Kidney glomerular epithelial cell (primary cell): ENCODE data around the gene MIA2.
"Not testable (repeated sequence)": the region's sequence is repeated elsewhere in the genome, so short reads cannot be mapped to it uniquely, and the experiment has no call there.

Experiments
- DNase-seq: peaks from one replicate; lab custom pipeline; 2025; lab: John Stamatoyannopoulos, UW

Gene MIA2

GRCh38 chr14:39230416-39231035, 3.2 kb upstream of the MIA2 start:
- DNase-seq: no peak

DNA sequence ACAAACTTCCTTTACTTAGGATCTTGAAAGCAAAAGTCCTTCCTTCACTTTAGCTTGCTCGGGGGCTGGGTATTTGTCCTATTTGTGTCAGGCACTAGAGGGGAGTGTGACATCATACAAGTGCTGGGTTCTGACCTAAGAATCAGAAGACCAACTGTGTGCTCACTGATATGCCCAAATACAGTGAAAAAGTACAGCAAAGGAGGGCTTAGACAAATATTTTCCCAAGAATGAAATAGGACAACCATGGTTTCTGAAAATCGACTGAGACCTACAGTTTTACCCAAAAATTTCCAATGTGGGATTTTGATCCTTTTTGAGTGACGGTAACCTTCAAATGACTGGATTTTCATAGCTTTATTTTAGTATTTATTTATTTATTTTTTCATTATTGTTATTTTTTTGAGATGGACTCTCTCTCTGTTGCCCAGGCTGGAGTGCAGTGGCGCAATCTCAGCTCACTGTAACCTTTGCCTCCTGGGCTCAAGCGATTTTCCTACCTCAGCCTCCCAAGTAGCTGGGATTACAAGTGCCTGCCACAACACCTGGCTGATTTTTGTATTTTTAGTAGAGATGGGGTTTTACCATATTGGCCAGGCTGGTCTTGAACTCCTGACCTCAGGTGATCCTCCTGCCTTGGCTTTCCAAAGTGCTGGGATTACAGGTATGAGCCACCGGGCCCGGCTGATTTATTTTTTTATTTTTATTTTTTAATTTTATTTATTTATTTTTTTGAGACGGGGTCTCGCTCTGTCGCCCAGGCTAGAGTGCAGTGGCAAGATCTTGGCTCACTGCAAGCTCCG, 1.8 kb upstream of the MIA2 start:
- DNase-seq: peak; percentile 5

DNA sequence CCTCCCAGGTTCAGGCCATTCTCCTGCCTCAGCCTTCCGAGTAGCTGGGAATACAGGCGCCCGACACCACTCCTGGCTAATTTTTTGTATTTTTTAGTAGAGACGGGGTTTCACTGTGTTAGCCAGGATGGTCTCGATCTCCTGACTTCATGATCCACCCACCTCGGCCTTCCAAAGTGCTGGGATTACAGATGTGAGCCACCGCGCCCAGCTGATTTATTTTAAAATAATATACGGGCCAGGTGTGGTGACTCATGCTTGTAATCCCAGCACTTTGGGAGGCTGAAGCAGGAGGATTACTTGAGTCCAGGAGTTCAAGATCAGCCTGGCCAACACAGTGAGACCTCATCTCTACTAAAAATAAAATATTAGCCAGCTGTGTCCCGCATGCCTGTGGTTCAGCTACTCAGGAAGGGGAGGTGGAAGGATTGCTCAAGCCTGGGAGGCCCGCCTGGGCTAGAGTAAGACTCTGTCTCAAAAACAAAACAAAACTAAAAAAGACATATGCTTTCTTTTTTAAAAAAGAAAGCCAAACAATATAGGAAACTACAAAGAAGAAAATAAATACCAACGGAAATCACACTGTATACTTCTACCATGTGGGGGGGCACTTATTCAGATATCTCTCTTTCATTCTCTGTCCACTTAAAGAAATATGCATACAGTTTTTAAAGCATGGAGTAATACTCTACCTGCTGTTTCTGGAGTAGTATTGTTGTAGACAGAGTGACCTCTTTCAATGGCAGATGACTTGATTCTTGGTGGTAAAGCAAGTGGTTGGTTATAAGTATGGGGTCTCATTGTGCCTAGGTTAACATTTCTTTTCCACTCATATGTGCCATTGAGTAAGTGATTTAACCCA, 930 bp upstream of the MIA2 start:
- no peak for DNase-seq

- not testable (repeated sequence) for DNase-seq
Observed at GRCh38 chr14:39234986-39235385, 1.3 kb downstream of the MIA2 start.

GRCh38 chr14:39235466-39235865, 1.8 kb downstream of the MIA2 start:
- DNase-seq: not testable (repeated sequence)

GRCh38 chr14:39240769-39241168, 7.1 kb downstream of the MIA2 start:
- DNase-seq: no peak

GRCh38 chr14:39241637-39242036, 7.9 kb downstream of the MIA2 start:
- no peak for DNase-seq

DNA sequence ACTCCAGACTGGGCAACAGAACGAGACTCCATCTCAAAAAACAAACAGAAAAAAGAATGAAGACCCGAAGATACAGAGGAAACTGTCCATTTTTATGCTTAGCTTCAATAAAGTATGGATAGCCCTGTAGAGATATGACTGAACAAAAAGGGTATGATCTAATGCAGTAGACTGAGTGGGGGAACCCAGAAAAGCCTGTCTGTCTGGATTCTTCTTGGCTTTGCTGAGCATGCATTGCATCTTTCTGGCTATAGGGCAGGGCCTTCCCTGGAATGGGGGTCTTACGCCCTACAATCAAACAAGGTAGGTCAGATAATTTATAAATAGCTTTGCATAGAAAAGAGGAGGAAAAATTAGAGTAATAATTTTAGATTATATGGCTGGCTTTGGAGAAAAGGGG, 10.1 kb downstream of the MIA2 start:
- DNase-seq: no peak

GRCh38 chr14:39246618-39247017, 12.9 kb downstream of the MIA2 start:
- no peak for DNase-seq

DNA sequence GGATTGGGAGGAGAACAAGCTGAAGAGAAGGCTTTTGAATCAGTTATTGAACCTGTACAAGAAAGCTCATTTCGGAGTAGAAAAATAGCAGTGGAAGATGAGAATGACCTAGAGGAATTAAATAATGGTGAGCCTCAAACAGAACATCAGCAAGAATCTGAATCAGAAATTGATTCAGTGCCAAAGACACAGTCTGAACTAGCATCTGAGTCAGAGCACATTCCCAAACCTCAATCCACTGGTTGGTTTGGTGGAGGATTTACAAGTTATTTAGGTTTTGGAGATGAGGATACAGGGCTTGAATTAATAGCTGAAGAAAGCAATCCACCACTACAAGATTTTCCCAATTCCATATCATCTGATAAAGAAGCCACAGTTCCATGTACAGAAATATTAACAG, 13.5 kb downstream of the MIA2 start:
- peak; percentile 42 for DNase-seq

DNA sequence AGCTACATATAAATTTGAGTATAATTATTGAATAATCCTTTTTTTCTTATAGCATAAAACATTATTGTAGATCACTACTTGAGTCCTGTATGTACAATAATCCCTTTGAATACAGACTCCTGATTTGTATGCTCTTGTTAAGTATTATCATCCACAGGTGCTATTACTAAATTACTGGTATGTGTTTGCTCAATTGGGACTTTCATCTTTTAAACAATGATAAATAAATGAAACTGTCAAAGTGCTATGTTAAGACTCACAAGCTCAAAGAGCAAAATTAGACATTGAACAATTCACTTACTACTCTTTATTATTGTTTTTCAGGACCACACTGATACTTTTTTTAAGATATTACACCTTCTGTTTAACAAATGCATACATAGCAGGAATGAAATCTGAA, 17.8 kb downstream of the MIA2 start:
- no peak for DNase-seq

- DNase-seq: not testable (repeated sequence)
Observed at GRCh38 chr14:39257388-39257787, 23.7 kb downstream of the MIA2 start.

DNA sequence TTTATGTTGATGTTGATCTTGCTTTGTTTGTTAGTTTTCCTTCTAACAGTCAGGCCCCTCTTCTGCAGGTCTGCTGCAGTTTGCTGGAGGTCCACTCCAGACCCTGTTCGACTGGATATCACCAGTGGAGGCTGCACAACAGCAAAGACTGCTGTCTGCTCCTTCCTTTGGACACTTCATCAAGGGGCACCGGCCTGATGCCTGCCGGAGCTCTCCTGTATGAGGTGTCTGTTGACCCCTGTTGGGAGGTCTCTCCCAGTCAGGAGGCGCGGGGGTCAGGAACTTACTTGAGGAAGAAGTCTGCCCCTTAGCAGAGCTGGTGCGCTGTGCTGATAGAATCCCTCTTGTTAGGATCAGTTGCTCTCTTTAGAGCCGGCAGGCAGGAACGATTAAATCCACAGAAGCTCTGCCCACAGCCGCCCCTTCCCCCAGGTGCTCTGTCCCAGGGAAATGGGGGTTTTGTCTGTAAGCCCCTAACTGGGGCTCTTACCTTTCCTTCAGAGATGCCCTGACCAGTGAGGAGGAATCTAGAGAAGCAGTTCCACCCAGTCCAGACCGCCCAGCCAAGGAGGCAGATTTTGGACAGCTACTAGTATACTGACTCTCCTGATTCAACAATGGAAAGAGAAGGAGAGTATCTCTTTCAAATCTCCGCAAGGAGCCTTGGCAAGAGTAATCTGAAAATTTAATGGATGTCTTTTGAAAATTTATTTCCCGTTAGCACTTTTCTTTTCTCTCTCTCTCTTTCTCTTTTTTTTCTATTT, 25.2 kb downstream of the MIA2 start:
- no peak for DNase-seq

- not testable (repeated sequence) for DNase-seq
Observed at GRCh38 chr14:39260161-39260560, 26.4 kb downstream of the MIA2 start.

GRCh38 chr14:39262214-39262613, 28.5 kb downstream of the MIA2 start:
- not testable (repeated sequence) for DNase-seq

DNA sequence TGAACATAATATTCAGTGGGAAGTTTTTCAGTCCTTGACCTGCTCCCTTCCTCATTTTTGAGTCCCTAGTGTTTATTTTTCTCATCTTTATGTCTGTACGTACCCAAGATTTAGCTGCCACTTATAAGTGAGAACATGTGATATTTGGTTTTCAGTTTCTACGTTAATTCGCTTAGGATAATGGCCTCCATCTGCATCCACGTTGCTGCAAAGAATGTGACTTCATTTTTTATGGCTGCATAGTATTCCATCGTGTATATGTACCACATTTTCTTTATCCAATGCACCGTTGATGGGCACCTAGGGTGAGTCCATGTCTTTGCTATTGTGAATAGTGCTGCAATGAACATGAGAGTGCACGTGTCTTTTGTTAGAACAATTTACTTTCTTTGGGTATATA, 30.3 kb downstream of the MIA2 start:
- no peak for DNase-seq

DNA sequence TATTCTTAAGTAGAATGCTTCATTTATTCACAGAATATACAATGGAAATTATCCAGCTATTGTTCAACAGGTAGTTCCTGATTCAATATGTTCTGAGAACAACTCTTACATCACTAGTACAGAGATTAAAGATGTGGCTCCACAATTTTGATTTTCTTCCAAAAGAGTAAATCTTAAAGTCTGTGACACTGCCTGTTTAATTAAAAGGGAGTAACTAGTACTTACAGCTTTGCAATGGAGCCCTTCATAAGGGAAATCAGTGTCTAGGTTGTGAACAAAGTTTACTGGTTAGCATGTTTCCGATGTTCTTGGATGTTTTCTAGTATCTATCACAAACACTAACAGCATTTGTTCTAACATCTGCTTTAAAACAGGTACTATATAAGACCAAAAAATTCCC, 30.8 kb downstream of the MIA2 start:
- no peak for DNase-seq

GRCh38 chr14:39265033-39265432, 31.3 kb downstream of the MIA2 start:
- DNase-seq: peak; percentile 8

DNA sequence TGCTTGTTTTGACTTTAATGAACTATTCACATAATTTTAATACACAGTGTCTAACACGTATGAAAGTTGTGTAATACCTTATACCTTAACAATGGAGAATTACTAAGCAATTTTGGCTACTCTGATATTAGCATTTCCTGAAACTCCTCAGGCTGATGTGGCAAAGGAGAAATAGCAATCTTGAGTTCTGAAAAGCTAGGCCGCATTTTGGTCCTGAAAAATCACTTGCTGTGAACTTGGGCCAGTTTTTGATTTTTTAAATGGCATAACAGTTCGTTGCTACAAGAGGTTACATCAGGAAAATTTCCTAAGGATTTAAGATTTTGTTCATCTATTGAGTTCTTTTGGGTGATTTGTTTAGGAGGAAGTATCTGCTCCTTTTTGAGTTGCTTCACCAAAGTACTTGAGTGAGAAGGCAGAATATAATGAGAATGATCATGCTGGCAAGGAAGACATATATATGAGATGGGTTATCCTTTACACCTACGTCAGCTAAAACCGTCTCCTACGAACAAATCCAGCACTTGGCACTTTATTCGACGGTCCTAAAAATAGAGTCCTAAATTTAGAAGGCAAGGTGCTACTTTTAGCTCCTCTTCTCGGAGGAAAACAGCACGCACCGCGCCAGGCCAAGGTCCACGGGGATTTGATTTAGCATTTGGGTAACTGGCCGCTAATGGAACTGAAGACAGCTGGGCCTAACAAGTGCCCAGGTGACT, 32.2 kb downstream of the MIA2 start:
- DNase-seq: peak; percentile 59

- DNase-seq: peak; percentile 59
Observed at GRCh38 chr14:39266525-39266870, 32.8 kb downstream of the MIA2 start.

DNA sequence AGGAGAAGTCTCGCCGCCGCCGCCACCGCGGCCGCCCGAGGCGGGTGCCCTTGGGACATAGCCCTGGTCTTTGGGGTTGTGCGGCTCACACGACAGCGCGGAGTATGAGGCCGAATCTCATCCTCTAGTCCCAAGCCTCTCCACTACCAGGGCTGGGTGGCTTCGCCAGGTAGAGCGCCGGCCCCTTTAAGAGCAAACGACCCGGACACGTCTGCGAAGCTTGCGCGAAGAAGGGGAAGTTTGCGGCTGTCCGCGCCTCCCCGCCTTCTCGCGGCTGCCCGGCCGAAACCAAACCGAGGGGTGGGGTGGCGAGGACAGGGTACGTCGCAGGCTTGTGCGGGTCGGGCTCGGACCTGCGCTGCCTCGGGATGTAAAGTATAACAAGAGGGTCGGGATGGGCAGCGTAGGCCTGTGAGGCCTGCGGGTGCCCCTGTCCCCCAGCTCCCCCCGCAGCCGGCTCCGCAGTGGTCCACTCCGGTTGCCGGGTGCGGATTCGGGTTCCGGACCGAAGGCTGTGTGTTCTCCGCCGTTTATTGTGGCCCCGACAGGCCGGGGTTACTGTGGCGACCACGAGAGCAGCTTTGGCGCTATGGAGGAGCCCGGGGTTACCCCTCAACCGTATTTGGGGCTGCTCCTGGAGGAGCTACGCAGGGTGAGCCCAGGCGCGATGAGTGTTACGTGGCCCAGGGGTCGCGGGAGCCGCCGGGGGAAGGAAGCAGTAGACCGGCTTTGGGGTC, 33.3 kb downstream of the MIA2 start:
- DNase-seq: peak; percentile 69
